HCT116 (cell line): ENCODE measurements around the gene NTN4. TPM values are rescaled to one million over a fixed set of nuclear protein-coding genes. Genes with fewer than 3 reads are reported as not detected.

Source experiments
- ATAC-seq: fragments of 200-7000 bp; cut with Tn5 transposase; 2 replicates; pipeline ENCODE4 v1.9.1; 2020; ENCODE audit warnings: mild to moderate bottlenecking, moderate library complexity
- BruUV-seq: library from RNA; stranded (reverse); fragments of 400-500 nt; replicated peaks from 2 replicates; lab custom pipeline; 2021; lab: Mats Ljungman, UMichigan
- CTCF ChIA-PET: fragments of 300-600 bp; sonication (Branson Sonifier 250); formaldehyde crosslinking; loops from one replicate; lab custom pipeline; 2021; ENCODE audit warnings: antibody characterized with exemption; lab: Charles Lee
- POLR2A ChIA-PET: fragments of 300-600, 350-600 bp; sonication (Branson Sonifier 250); formaldehyde crosslinking; loops from one replicate; lab custom pipeline; 2021; ENCODE audit warnings: antibody characterized with exemption; lab: Charles Lee
- RAD21 ChIA-PET, 2 experiments: fragments of 300-600 bp; sonication (Branson Sonifier 250); formaldehyde crosslinking; loops; one replicate each; lab custom pipeline; 2023; ENCODE audit warnings: low total read pairs in 2 of 2; ENCODE audit not compliant: uncharacterized antibody in 2 of 2, unreplicated experiment in 2 of 2, low non-redundant PET in 1 of 2; lab: Charles Lee
- DNase-seq: peaks from one replicate; pipeline ENCODE4 v3.0.0-alpha.2; 2010; ENCODE audit warnings: low read depth, low spot score
- H2AFZ ChIP-seq: fragments of 200-600 bp; shearing (Covaris generic), sonication (generic); 2 replicates; pipeline ENCODE4 v1.6.1; 2017; ENCODE audit warnings: low read depth, mixed run types, mixed read lengths, antibody characterized with exemption, low read length; ENCODE audit not compliant: poor library complexity, severe bottlenecking
- H3K27ac ChIP-seq: 2 replicates; pipeline ENCODE4 v1.5.1; 2012; ENCODE audit warnings: low read depth, low read length
- H3K27me3 ChIP-seq: fragments of 200-600 bp; sonication (generic); 2 replicates; pipeline ENCODE4 v1.6.1; 2016; ENCODE audit warnings: mixed run types, low read length, mixed read lengths; ENCODE audit not compliant: insufficient read depth
- H3K36me3 ChIP-seq, 2 experiments: fragments of 200-500 bp in 1 of 2; fragments of 200-600 bp in 1 of 2; sonication (Bioruptor generic) in 1 of 2; sonication (generic) in 1 of 2; 2 replicates each; pipeline versions ENCODE4 v1.5.1 to v1.6.1; 2014 to 2016; ENCODE audit warnings: low read length in 2 of 2, inconsistent platforms in 1 of 2, mixed read lengths in 1 of 2, mixed run types in 1 of 2; ENCODE audit not compliant: insufficient read depth in 2 of 2, control insufficient read depth in 1 of 2
- H3K4me1 ChIP-seq, 2 experiments: fragments of 200-600 bp in 1 of 2; sonication (generic) in 1 of 2; 2 replicates each; pipeline versions ENCODE4 v1.5.1 to v1.6.1; 2012 to 2017; ENCODE audit warnings: low read length in 2 of 2, inconsistent platforms in 1 of 2, mild to moderate bottlenecking in 1 of 2, mixed read lengths in 1 of 2, mixed run types in 1 of 2, moderate library complexity in 1 of 2; ENCODE audit not compliant: insufficient read depth in 2 of 2, control insufficient read depth in 1 of 2
- H3K4me2 ChIP-seq: fragments of 200-600 bp; sonication (generic); 2 replicates; pipeline ENCODE4 v1.6.1; 2017; ENCODE audit warnings: mixed run types, low read length, mixed read lengths
- H3K4me3 ChIP-seq, 2 experiments: fragments of 200-600 bp in 1 of 2; sonication (generic) in 1 of 2; replicated peaks in 1 of 2; 2 replicates each; pipeline ENCODE4 v1.5.1; 2011 to 2016; ENCODE audit warnings: low read length in 2 of 2, control low read depth in 1 of 2, low read depth in 1 of 2, mild to moderate bottlenecking in 1 of 2, mixed read lengths in 1 of 2, mixed run types in 1 of 2
- H3K79me2 ChIP-seq: fragments of 200-600 bp; sonication (generic); 2 replicates; pipeline ENCODE4 v1.6.1; 2017; ENCODE audit warnings: mild to moderate bottlenecking, mixed run types, low read length, moderate library complexity, mixed read lengths; ENCODE audit not compliant: insufficient read depth
- H3K9ac ChIP-seq: fragments of 200-600 bp; sonication (generic); 2 replicates; pipeline ENCODE4 v1.6.1; 2016; ENCODE audit warnings: low read length, mixed read lengths
- H3K9me2 ChIP-seq: fragments of 200-600 bp; sonication (generic), shearing (Covaris generic); 2 replicates; pipeline ENCODE4 v1.6.1; 2017; ENCODE audit warnings: mixed run types, mild to moderate bottlenecking, moderate library complexity; ENCODE audit not compliant: insufficient read depth
- H3K9me3 ChIP-seq, 2 experiments: fragments of 200-500 bp in 1 of 2; fragments of 200-600 bp in 1 of 2; sonication (Bioruptor generic) in 1 of 2; sonication (generic) in 1 of 2; 2 replicates each; pipeline ENCODE4 v1.6.1; 2014 to 2017; ENCODE audit warnings: low read length in 2 of 2, mixed read lengths in 2 of 2, inconsistent platforms in 1 of 2, low read depth in 1 of 2, mild to moderate bottlenecking in 1 of 2, mixed run types in 1 of 2, moderate library complexity in 1 of 2; ENCODE audit not compliant: control insufficient read depth in 1 of 2, insufficient read depth in 1 of 2
- H4K20me1 ChIP-seq: fragments of 200-600 bp; sonication (generic), shearing (Covaris generic); 2 replicates; pipeline ENCODE4 v1.6.1; 2017; ENCODE audit warnings: mixed run types, mild to moderate bottlenecking, moderate library complexity; ENCODE audit not compliant: insufficient read depth
- CEBPB ChIP-seq: IDR thresholded peaks from 2 replicates; pipeline ENCODE4 v1.6.1; 2012; ENCODE audit warnings: low read depth
- EGR1 ChIP-seq: IDR thresholded peaks from 2 replicates; pipeline ENCODE4 v1.6.1; 2012; ENCODE audit warnings: low read depth
- ELF1 ChIP-seq: IDR thresholded peaks from 2 replicates; pipeline ENCODE4 v1.6.1; 2012; ENCODE audit warnings: low read depth, borderline replicate concordance
- EZH2 ChIP-seq: fragments of 200-600 bp; sonication (generic); IDR thresholded peaks from 2 replicates; pipeline ENCODE4 v1.6.1; 2017; ENCODE audit warnings: antibody characterized with exemption, mixed run types
- FOSL1 ChIP-seq: IDR thresholded peaks from 2 replicates; pipeline ENCODE4 v1.6.1; 2012; ENCODE audit warnings: low read depth
- JUND ChIP-seq: IDR thresholded peaks from 2 replicates; pipeline ENCODE4 v1.6.1; 2012
- POLR2A ChIP-seq: IDR thresholded peaks from 2 replicates; pipeline ENCODE4 v1.7.0; 2011; ENCODE audit warnings: borderline replicate concordance; ENCODE audit not compliant: insufficient read depth, insufficient read length; ENCODE audit errors: extremely low read depth
- POLR2AphosphoS5 ChIP-seq: IDR thresholded peaks from 2 replicates; pipeline ENCODE4 v1.6.1; 2011; ENCODE audit warnings: mild to moderate bottlenecking, low read depth, low read length, moderate library complexity
- RAD21 ChIP-seq: IDR thresholded peaks from 2 replicates; pipeline ENCODE4 v1.6.1; 2012; ENCODE audit warnings: low read depth, mild to moderate bottlenecking
- SIN3A ChIP-seq: IDR thresholded peaks from 2 replicates; pipeline ENCODE4 v1.6.1; 2012; ENCODE audit warnings: low read depth
- SP1 ChIP-seq: IDR thresholded peaks from 2 replicates; pipeline ENCODE4 v1.6.1; 2012; ENCODE audit warnings: low read depth
- SRF ChIP-seq: IDR thresholded peaks from 2 replicates; pipeline ENCODE4 v1.6.1; 2012; ENCODE audit warnings: low read depth
- intact Hi-C: fragments of 100-400 bp; cut with micrococcal nuclease; formaldehyde crosslinking; loops from 2 replicates; pipeline ENCODE4 v1.10.0; 2022
- total RNA-seq: library from RNA; stranded (reverse); gene quantifications from one replicate; pipeline ENCODE4 v1.2.1, GENCODE V29; 2021; ENCODE audit not compliant: unreplicated experiment
- TF ChIP-seq, protein P1 (sequence below): IDR thresholded peaks from 2 replicates; pipeline ENCODE4 v1.6.1; 2011; ENCODE audit warnings: mild to moderate bottlenecking, low read length, moderate library complexity; ENCODE audit not compliant: insufficient replicate concordance; ENCODE audit errors: extremely low read depth
- TF ChIP-seq, protein P2 (sequence below), 3 experiments: fragments of 200-600 bp in 1 of 3; sonication (generic) in 1 of 3; IDR thresholded peaks in 2 of 3; conservative IDR thresholded peaks in 1 of 3; 2 replicates each; pipeline ENCODE4 v1.5.1; 2012 to 2017; ENCODE audit warnings: low read depth in 2 of 3, low read length in 2 of 3, antibody characterized with exemption in 1 of 3, borderline replicate concordance in 1 of 3, control low read depth in 1 of 3, mild to moderate bottlenecking in 1 of 3, mixed read lengths in 1 of 3, mixed run types in 1 of 3, moderate library complexity in 1 of 3; ENCODE audit not compliant: insufficient read depth in 1 of 3
- TF ChIP-seq, protein P3 (sequence below): IDR thresholded peaks from 2 replicates; pipeline ENCODE4 v1.6.1; 2012
- TF ChIP-seq, protein P4 (sequence below): IDR thresholded peaks from 2 replicates; pipeline ENCODE4 v1.6.1; 2012

Gene NTN4
- total RNA-seq, 1 experiment from 2014 or later, result 4.3 TPM

DNA sequence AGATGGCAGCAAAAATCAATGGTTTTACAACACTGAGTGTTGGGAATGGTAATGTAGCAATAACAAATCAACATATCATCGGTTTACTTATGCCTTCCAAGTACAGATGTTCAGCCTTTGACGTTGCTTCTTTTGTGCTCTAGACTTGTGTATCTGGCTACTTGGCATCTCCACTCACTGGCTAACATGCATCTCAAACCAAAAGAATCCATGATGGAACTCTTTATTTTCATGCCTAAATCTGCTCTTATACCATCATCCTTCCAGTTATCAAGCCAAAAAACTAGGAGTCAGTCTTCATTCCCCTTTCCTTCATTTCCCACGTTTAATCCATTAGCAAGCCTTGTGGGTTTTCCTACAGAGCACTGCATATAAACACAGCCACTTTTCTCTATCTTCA is 150.0 kb downstream of the NTN4 start:
- POLR2A ChIA-PET, result no interaction called here
- no peaks in the 10 kb centered on the region for H3K36me3 ChIP-seq
- no peak overlapping the region for H3K4me2 ChIP-seq
- no peaks in the 10 kb centered on the region for H4K20me1 ChIP-seq
- TF ChIP-seq CEBPB (no peak), POLR2AphosphoS5 (no peak)
- DNase-seq, result no peak
- no TSS peak for BruUV-seq
- no peaks in the 10 kb centered on the region for H3K9me3 ChIP-seq
- H3K9me2 ChIP-seq, result no peaks in the 10 kb centered on the region
- intact Hi-C loops, result no loop called here
- H3K4me1 ChIP-seq, result no peaks in the 10 kb centered on the region
- RAD21 ChIA-PET, result no interaction called here
- no peak for ATAC-seq
- no peak overlapping the region for H3K4me3 ChIP-seq
- no peak overlapping the region for H2AFZ ChIP-seq
- H3K27me3 ChIP-seq, result no peaks in the 10 kb centered on the region
- H3K27ac ChIP-seq, result no peak overlapping the region
- no peak overlapping the region for H3K9ac ChIP-seq
- no peaks in the 10 kb centered on the region for H3K79me2 ChIP-seq
- CTCF ChIA-PET, result no interaction called here

DNA sequence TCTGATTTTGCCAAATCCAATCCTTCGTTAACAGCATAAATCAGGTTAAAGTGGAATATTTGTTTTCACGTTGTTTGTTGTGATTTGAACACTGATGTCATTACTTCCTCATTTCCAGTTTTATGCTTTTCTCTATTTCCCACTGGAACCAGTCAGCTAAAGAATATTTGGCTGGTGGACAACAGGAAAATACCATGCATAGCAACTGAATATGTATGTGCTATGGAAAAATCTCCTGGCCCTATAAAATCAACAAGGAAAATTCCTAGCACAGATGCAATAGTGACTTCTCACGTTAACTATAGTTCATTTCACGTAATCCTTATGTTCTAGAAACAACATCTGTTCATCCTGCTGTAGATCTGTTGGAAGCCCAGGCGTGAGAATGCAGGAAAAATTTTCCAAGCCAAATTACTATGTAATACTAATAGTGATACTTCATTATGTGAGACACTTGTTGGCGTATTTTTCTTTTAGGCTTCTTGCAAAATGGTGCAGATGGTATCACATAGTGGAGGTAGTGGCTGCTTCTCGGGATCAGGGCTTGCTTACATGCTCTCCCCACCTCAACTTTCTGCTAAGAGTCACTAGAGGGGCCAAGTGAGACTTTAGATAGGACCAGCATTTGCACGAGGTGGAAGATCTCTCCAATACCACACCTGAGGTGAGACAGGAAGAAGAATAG is 153.0 kb downstream of the NTN4 start:
- Histone ChIP-seq H3K9me2 (no peaks in the 10 kb centered on the region), H3K79me2 (no peaks in the 10 kb centered on the region), H3K4me3 (no peak overlapping the region), H3K4me1 (peaks cover 8 to 16% of the 10 kb centered on the region in 2 experiments), H3K36me3 (no peaks in the 10 kb centered on the region), H2AFZ (no peak overlapping the region), H4K20me1 (no peaks in the 10 kb centered on the region), H3K27me3 (no peaks in the 10 kb centered on the region), H3K9ac (no peak overlapping the region), H3K9me3 (no peaks in the 10 kb centered on the region), H3K4me2 (no peak overlapping the region), H3K27ac (no peak overlapping the region)
- TF ChIP-seq FOSL1, result no peak
- TF ChIP-seq SRF, result no peak
- TF ChIP-seq, protein P1, sequence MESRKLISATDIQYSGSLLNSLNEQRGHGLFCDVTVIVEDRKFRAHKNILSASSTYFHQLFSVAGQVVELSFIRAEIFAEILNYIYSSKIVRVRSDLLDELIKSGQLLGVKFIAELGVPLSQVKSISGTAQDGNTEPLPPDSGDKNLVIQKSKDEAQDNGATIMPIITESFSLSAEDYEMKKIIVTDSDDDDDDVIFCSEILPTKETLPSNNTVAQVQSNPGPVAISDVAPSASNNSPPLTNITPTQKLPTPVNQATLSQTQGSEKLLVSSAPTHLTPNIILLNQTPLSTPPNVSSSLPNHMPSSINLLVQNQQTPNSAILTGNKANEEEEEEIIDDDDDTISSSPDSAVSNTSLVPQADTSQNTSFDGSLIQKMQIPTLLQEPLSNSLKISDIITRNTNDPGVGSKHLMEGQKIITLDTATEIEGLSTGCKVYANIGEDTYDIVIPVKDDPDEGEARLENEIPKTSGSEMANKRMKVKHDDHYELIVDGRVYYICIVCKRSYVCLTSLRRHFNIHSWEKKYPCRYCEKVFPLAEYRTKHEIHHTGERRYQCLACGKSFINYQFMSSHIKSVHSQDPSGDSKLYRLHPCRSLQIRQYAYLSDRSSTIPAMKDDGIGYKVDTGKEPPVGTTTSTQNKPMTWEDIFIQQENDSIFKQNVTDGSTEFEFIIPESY, result no peak
- TF ChIP-seq CEBPB, result no peak
- no peak for TF ChIP-seq ELF1
- no peak for TF ChIP-seq SP1
- no peak for TF ChIP-seq RAD21
- TF ChIP-seq, protein P2, sequence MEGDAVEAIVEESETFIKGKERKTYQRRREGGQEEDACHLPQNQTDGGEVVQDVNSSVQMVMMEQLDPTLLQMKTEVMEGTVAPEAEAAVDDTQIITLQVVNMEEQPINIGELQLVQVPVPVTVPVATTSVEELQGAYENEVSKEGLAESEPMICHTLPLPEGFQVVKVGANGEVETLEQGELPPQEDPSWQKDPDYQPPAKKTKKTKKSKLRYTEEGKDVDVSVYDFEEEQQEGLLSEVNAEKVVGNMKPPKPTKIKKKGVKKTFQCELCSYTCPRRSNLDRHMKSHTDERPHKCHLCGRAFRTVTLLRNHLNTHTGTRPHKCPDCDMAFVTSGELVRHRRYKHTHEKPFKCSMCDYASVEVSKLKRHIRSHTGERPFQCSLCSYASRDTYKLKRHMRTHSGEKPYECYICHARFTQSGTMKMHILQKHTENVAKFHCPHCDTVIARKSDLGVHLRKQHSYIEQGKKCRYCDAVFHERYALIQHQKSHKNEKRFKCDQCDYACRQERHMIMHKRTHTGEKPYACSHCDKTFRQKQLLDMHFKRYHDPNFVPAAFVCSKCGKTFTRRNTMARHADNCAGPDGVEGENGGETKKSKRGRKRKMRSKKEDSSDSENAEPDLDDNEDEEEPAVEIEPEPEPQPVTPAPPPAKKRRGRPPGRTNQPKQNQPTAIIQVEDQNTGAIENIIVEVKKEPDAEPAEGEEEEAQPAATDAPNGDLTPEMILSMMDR (IDR thresholded peaks at IDR 0.05 in 2 of 3, conservative IDR thresholded peaks at IDR 0.05 in 1 of 3; ENCODE audit: borderline replicate concordance in 1 of 3, insufficient read depth in 1 of 3, low read depth in 2 of 3, low read length in 2 of 3), result no peak
- TF ChIP-seq POLR2A, result no peak
- TF ChIP-seq SIN3A, result no peak
- no peak for TF ChIP-seq EGR1
- TF ChIP-seq JUND, result no peak
- TF ChIP-seq, protein P3, sequence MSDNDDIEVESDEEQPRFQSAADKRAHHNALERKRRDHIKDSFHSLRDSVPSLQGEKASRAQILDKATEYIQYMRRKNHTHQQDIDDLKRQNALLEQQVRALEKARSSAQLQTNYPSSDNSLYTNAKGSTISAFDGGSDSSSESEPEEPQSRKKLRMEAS, result no peak
- TF ChIP-seq, protein P4, sequence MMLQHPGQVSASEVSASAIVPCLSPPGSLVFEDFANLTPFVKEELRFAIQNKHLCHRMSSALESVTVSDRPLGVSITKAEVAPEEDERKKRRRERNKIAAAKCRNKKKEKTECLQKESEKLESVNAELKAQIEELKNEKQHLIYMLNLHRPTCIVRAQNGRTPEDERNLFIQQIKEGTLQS, result no peak
- TF ChIP-seq EZH2, result no peak
- TF ChIP-seq POLR2AphosphoS5, result no peak
- BruUV-seq, result no TSS peak
- ChIA-PET POLR2A (no interaction called here), CTCF (no interaction called here), RAD21 (no interaction called here)
- intact Hi-C loops, result no loop called here
- ATAC-seq, result no peak
- no peak for DNase-seq
